Measurements from ENCODE around the gene SLC28A3.
A peak's percentile ranks its signal among the peaks of the same experiment; 100 is the strongest.
"Not testable (repeated sequence)": the region's sequence is repeated elsewhere in the genome, so short reads cannot be mapped to it uniquely, and the experiment has no call there.

SLC28A3 gene, protein sequence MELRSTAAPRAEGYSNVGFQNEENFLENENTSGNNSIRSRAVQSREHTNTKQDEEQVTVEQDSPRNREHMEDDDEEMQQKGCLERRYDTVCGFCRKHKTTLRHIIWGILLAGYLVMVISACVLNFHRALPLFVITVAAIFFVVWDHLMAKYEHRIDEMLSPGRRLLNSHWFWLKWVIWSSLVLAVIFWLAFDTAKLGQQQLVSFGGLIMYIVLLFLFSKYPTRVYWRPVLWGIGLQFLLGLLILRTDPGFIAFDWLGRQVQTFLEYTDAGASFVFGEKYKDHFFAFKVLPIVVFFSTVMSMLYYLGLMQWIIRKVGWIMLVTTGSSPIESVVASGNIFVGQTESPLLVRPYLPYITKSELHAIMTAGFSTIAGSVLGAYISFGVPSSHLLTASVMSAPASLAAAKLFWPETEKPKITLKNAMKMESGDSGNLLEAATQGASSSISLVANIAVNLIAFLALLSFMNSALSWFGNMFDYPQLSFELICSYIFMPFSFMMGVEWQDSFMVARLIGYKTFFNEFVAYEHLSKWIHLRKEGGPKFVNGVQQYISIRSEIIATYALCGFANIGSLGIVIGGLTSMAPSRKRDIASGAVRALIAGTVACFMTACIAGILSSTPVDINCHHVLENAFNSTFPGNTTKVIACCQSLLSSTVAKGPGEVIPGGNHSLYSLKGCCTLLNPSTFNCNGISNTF

DNA sequence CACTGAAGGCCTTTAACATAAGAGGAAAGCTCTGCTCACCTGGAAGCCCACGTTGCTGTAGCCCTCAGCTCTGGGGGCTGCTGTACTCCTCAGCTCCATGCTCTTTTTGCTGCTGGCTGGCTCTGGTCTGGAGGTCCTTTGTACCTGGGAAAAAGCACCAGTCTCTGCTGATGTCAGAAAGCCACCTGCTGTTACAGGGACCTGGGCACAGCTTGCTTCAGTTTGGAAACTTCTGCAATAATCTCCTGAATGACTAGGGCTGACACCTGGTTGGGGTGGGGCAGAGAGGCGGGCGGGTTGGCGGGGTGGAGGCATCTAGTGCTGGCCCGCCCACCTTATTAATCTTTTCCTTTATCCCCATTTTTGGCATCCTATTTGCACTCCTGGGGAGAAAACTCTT lies at the start of gene SLC28A3:
Gene SLC28A3 (minus strand): TSS at position 224 of the 400 bp plus-strand sequence. CDS start 125 bp downstream, at position 99.
- no peak for DNase-seq

DNA sequence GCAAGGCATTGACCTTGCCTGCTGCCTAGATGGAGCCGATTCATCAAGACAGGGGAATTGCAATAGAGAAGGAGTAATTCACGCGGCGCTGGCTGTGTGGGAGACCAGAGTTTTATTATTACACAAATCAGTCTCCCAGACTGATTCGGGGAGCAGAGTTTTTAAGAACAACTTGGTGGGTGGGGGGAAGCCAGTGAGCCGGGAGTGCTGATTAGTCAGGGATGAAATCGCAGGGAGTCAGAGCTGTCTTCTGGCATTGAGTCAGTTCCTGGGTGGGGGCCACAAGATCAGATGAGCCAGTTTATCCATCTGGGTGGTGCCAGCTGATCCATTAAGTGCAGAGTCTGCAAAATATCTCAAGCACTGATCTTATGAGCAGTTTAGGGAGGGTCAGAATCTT lies 49.7 kb upstream of the SLC28A3 start:
- DNase-seq, result not testable (repeated sequence)

DNA sequence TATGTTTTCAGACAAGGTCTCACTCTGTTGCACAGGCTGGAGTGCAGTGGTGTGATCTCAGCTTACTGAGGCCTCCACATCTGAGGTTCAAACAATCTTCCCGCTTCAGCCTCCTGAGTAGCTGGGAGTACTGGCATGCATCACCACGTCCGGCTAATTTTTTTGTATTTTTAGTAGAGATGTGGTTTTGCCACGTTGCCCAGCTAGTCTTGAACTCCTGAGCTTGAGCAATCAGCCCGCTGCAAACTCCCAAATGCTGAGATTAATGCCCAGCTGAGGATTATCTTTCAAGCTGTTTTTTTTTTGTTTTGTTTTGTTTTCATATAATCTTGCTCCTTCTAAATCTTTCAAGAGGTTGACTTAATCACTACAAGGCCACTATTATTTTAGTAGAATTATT lies 47.3 kb upstream of the SLC28A3 start:
- no peak for DNase-seq

DNA sequence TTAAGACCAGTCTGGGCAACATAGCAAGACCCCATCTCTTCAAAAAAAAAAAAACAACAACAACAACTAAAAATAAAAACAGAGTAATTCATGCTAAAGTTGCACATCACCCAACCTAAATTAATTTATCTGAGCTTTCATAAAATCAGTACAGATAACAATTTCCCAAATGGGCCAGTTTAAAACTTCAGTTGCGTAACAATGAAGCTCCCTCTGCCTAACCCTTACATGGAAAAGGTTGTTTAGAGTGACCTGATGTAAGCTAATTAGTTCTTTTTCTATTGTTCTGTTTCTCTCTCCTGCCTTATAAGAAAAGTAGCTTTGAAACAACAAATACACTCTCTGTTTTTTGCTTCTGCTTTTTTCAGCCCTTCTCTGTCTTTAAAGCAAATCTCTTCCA lies 46.2 kb upstream of the SLC28A3 start:
- DNase-seq, result no peak

DNA sequence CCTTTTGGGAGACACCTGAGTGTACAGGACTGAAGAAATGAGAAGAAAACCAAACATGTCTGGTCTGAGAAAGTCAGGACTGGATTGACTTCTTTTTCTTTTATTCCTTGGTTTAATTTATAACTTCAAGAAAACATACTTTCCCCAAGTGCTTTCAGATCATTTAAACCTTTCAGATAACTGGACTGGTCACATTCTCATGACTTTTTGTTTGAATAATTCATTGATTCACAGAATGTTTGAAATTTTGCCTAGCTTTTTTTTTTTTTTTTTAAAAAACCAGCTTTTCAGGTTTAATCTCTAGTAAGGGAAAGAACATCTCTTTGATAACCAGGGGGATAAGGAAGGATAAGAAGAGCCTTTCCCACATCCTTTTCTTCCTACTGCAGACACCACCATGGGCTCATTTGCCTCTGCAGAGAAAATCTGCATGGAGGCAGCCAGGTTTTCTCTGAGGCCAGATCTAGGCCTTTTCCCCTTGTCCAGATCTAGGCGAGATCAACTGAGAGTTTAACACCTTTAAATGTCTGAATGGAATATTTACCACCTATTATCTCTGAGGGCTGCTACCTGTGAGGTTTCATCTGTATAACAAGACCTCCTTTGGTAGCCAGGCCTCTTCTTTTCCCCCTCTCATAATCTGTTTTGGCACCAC lies 45.0 kb upstream of the SLC28A3 start:
- no peak for DNase-seq

DNA sequence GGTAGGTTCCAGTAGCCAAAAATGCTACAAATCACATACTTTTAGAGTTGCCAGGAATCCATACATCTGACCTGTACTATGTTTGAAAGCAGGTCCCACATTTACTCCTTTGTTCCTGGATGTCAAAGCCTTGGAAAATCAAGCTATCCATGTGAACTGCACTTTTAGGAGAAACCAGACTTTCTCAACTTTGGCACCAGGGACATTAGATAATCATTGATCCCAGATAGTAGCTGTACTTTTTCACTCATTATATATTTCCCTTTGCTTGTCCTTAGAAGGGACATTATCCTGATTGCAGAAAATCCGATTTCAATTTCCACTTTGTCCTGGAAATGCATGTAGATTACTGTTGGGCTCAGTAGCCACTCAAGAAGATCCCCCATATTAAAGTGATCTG lies 44.1 kb upstream of the SLC28A3 start:
- DNase-seq, result no peak

DNA sequence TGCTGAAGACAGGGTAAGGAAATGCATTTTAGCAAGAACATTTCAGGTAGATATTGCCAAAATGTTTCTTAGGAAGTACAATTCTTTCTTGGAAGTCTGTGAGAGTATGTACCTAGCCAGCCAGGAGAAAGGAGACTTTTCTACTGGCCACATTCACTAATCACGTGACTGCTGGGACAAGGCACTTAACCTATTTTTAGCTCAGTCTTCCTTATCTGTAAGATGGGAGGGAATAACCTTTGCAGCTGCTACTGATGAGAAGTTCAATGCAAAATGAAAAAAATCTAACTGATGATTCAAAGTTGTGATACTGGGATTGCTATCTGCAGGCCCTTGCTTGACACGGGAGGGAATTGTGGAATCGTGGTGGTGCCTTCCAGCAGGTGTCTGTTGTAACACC lies 42.6 kb upstream of the SLC28A3 start:
- DNase-seq, result no peak

DNA sequence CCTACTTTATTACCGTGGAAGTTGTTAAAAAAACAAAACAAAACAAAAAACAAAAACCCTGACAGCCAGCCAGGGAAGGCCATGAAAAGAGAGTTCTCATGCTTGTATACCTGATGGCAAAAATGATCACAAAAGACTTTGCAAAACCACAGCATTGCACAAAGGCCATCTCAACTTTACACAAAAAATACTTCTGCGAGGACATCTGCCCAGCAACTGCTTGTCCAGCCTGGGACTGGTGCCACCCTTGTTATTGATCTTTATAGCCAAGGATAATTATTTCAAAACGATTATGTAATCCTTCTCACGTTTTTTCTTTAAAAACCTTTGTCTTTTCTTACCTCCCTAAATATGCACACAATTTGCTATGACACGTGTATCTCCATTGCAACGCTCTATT lies 42.2 kb upstream of the SLC28A3 start:
- no peak for DNase-seq

DNA sequence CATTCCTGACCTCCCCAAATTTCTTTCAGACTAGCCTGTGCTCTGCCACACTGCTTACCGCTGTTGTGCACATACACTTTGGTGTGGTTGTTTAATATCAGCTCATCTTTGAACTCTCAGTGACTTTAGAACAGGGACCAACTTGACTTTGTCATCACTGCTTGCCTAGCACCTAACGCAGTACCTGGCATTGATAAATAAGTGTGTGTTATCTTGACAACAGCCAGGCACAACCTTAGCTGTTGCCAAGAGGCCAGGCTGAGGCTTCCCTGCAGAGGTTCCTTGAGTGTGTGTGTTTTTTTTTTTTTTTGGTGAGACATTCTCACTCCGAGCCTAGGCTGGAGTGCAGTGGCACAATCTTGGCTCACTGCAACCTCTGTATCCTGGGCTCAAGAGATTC lies 41.0 kb upstream of the SLC28A3 start:
- DNase-seq, result no peak

DNA sequence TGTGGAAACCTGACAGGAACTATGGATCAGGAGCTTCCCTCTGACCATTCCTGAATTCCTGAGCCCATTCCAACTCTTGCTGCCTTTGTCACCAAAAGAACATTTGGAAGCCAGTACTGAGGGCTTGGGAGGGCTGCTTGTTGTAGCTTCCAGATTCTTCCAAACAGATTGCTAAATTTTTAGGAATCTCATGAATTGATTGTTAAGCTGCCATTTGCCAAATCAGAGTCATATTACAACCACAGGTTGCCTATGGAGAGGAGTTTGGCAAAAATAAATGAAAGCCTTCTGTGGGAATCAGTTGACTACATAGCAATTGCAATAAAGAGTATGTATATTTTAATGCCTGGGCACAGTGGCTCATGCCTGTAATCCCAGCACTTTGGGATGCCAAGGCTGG lies 39.2 kb upstream of the SLC28A3 start:
- DNase-seq, result no peak

DNA sequence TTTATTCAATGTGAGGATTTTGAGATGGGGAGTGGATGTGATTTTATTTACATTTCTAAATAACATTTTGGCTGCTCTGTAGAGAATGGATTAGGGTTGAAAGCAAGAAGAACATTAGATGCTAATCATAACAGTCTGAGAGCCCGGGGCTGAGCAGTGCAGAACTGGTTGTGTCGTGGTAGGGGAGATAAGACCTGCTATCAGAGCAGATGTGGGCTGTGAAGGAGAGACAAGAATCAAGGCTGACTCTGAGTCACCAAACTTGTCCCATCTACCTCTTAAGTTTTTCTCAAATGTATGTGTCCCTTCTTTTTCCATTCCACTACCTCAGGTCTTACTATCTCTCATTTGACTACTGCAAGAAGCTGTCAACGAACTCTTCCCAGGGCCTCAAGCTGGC lies 35.4 kb upstream of the SLC28A3 start:
- no peak for DNase-seq

DNA sequence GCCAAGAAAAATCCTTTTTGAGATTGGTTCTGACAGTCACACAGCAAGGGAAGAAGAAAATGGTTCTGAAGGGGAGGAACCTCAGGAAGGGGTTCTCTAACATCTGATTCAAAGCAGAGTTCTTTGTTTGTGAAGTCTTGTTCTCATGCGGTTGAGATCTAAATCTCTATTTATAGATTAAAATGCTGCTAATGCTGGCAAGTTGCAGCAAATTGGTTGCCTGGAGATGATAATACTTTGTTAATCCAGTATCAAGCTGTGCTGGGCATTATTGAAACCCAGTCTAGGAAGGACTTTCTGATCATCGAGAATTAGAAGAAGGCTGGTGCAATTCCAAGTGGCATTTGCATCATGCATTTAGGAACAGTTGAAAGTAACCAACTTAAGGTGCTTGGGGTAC lies 34.0 kb upstream of the SLC28A3 start:
- no peak for DNase-seq

DNA sequence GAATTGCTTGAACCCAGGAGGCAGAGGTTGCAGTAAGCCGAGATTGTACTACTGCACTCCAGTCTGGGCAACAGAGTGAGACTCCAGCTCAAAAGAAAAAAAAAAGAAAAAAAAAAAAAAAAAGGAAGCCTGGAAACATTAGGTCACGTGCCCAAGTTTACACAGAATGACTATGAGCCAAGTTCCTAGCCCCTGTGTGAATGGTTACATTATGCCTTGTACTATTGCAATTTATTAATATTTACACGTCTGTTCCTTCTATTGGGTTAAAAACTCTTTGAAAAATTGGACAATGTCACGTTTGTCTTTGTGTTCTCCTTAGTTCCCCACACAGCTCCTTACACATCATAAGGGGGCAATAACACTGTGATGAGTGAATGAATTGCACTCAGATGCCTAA lies 33.5 kb upstream of the SLC28A3 start:
- DNase-seq, result no peak

DNA sequence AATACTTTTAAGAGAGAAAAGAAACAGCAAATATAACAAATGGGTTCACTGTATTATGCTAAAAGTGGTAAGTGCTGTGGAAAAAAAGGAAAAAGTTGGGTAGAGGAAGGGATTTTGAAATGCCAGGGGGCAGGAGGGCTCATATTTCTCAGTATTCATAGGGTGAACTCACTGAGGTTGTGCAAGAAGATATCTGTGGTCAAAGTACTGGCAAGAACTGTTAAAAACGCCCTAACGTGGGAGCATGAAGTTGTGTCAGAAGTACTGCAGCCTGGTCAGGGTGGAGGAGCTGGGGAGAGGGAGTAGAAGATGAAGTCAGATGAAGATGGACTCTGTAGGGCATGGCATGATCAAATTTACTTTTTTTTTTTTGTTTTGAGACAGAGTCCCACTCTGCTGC lies 31.2 kb upstream of the SLC28A3 start:
- DNase-seq, result peak; percentile 2

DNA sequence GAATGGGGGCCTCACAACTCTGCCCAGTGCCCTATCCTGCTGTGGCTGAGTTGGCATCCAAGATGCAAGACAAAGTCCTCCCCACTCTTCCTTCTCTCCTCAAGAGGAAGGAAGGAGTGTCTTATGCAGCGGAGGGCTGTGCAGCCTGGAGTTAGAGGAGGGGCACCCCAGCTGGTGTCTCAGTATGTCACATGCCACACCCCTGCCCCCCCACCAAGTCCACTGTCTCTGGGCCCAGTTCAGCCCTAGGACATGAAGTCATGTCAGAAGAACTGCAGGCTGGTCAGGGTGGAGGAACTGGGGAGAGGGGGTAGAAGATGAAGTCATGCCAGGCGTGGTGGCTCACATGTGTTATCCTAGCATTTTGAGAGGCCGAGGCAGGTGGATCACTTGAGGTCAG lies 28.0 kb upstream of the SLC28A3 start:
- DNase-seq, result no peak

DNA sequence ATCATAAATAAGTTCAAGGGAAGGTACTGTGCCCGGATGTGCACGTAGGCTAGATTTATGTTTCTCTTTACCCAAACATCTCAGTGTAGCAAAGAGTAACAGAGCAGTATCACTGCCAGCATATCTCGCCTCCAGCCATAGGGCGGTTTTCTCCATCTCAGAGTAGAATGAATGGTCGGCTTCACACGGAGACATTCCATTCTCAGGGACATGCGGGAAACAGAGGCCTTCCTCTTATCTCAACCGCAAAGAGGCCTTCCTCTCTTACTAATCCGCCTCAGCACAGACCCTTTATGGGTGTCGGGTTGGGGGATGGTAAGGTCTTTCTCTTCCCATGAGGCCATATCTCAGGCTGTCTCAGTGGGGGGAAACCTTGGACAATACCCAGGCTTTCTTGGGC lies 27.2 kb upstream of the SLC28A3 start:
- not testable (repeated sequence) for DNase-seq

DNA sequence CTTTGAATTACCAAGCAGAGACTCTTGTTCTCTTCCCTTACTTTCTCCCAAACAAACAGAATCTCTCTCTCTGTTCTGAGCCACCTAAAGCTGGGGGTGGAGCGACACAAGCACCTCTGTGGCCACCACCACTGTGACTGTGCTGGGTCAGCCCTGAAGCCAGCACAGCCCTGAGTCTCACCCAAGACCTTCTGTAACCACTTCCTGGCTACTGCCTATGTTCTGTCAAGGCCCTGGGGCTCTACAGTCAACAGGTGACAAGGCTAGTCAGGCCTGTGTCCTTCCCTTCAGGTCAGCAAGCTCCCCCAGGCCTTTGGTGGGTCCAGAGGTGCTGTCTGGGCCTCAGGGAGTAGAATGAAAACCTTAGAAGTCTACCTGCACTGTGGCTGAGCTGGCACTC lies 26.1 kb upstream of the SLC28A3 start:
- no peak for DNase-seq

DNA sequence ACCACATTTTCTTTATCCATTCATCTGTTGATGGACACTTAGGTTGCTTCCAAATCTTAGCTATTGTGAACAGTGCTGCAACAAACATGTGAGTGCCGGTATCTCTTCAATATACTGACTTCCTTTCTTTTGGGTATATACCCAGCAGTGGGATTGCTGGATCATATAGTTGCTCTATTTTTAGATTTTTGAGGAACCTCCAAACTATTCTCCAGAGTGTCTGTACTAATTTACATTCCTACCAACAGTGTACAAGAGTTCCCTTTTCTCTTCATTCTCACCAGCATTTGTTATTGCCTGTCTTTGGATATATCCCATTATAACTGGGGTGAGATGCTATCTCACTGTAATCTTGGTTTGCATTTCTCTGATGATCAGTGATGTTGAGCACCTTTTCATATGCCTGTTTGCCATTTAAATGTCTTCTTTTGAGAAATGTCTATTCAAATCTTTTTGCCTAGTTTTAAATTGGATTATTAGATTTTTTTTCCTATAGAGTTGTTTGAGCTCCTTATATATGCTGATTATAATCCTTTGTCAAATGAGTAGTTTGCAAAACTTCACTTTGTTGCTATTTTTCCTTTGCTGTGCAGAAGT lies 24.4 kb upstream of the SLC28A3 start:
- not testable (repeated sequence) for DNase-seq

DNA sequence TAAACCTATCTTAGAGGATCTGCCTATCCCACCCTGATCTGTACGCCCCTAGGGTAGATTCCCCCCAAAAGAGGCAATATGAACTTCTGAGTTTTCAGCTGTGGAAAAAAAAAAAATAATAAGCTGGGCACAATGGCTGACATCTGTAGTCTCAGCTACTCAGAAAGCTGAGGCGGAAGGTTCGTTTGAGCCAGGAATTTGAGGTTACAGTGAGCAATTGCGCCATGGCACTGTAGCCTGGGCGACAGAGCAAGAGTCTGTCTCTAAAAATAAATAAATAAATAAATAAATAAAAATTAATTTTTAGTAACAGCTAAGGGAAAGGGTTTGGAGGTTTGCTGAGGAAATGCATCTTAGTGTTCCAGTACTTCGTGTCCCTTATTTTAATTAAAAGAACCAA lies 21.1 kb upstream of the SLC28A3 start:
- no peak for DNase-seq

DNA sequence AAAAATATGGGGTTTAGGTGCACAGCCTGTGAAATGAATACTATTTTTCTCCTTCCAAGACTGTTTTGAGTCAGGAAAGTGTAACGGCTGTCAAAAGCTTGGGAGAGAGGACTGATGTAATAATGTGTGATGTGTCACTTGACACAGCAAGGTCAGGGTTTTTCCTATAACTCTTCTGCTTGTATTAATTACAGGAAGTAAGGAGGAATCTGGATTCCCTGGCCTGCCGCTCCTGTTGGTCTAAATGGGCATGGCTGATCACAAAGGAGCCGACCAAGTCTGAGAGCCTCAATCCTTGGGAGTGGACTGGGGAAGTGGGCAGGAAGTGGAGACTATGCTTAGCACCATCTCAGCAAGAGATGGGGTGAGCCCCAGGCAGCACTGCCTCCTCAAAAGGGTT lies 16.7 kb upstream of the SLC28A3 start:
- DNase-seq, result no peak

DNA sequence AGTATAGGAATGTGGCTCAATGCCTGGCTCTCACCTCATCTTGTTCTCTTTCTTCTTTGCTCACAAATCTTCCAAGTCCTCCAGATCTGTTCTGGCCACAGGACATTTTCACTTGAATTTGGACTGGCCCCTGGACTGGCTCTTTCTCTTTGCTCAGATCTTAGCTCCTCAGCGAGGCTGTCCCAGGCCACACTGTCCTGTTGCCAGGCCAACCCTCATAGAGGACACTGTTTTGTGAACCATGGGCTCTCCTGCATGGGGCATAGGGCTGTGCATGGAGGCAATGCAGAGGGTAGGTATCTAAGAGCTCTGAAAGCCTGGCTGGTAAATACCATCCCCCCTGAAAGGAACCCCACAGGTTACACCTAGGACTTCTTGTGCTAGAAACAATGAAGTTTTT lies 13.5 kb upstream of the SLC28A3 start:
- DNase-seq, result no peak

DNA sequence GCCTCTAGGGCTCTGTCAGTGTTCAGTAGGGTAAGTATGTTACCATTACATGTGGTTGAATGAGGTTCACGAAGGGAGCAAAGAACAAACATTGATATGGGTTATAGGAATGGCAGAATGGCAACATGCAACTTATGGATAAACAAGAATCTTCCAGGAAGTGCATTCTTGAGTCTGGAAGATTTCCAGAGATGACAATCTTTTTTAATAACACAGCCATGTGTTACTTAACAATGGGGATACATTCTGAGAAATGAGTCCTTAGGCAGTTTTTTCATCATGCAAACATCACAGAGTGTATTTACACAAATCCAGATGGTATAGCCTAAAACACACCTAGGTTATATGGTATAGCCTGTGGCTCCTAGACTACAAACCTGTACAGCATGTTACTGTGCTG lies 9.1 kb upstream of the SLC28A3 start:
- no peak for DNase-seq

DNA sequence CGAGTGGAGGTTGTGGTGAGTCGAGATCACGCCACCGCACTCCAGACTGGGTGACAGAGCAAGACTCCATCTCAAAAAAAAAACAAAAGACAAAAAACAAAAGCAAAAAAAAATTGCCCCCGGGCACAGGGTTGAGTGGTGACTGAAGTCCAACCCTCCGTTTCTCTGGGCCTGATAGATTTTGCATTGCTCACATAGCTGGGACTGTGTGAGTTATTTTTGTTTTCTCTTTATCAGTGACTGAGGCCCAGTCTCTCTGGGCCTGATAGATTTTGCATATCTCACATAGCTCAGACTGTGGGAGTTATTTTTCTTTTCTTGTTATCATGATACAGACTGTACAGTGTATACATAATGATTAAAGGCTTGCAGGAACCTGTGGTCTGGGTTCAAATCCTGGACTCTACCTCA lies 2.6 kb upstream of the SLC28A3 start:
- DNase-seq, result no peak

DNA sequence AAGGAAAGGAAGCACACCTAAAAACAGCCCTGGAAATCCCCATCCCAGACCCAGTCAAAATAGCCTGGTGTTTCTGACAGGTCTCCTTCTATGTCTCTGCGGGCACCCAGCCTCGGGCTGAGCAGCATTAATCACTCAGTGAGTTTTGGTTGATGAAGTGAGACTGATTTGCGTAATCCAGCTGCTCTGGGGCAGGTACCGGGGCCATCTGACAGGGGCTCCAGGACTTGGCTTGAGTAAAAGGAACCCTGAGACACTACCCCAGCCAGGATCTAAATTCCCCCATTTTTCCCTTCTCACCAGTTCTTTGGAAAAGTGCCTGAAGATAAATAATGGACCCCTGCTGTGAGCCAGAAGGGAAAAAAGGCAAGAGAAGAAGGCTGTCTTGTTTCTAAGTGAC lies 596 bp downstream of the SLC28A3 start:
- DNase-seq, result no peak

Data from NCI-H1694 treated with DMSO at 0.1 percent for 48 hours (cell line).